GM21423 (cell line): ENCODE measurements around the gene NAB2.
"Not testable (repeated sequence)": the region's sequence is repeated elsewhere in the genome, so short reads cannot be mapped to it uniquely, and the experiment has no call there.

ENCODE experiments used
- ATAC-seq: cut with Tn5 transposase; IDR thresholded peaks from one replicate; pipeline ENCODE4 v1.9.1; 2021; ENCODE audit warnings: mild to moderate bottlenecking, moderate library complexity; ENCODE audit not compliant: unreplicated experiment

The NAB2 gene

GRCh38 chr12:57088354-57089270 is at the start of gene NAB2:
Gene NAB2 (plus strand): TSS chr12:57089114. CDS start chr12:57089272, 158 bp downstream.
- ATAC-seq = peak; percentile 61

GRCh38 chr12:57040211-57040610 is 48.7 kb upstream of the NAB2 start:
- no peak for ATAC-seq

- ATAC-seq = no peak
These were observed 48.2 kb upstream of the NAB2 start for GRCh38 chr12:57040750-57041149.

- no peak for ATAC-seq
These were observed 46.2 kb upstream of the NAB2 start for GRCh38 chr12:57042695-57043094.

GRCh38 chr12:57044468-57044867 is 44.4 kb upstream of the NAB2 start:
- ATAC-seq = no peak

- no peak for ATAC-seq
These were observed 44.0 kb upstream of the NAB2 start for GRCh38 chr12:57044889-57045288.

- no peak for ATAC-seq
These were observed 42.7 kb upstream of the NAB2 start for GRCh38 chr12:57046086-57046791.

- ATAC-seq = no peak
These were observed 41.7 kb upstream of the NAB2 start for GRCh38 chr12:57046947-57047890.

GRCh38 chr12:57047981-57048380 is 40.9 kb upstream of the NAB2 start:
- no peak for ATAC-seq

- no peak for ATAC-seq
These were observed 40.3 kb upstream of the NAB2 start for GRCh38 chr12:57048423-57049118.

- no peak for ATAC-seq
These were observed 39.8 kb upstream of the NAB2 start for GRCh38 chr12:57049119-57049446.

GRCh38 chr12:57049890-57050289 is 39.0 kb upstream of the NAB2 start, which contains the start of gene MYO1A:
Gene MYO1A (minus strand): TSS chr12:57050129. CDS start chr12:57048323, 1,806 bp downstream.
- ATAC-seq = no peak

- no peak for ATAC-seq
These were observed 37.9 kb upstream of the NAB2 start for GRCh38 chr12:57051011-57051410.

- ATAC-seq = not testable (repeated sequence)
These were observed 35.8 kb upstream of the NAB2 start for GRCh38 chr12:57053146-57053545.

- ATAC-seq = not testable (repeated sequence)
These were observed 35.0 kb upstream of the NAB2 start for GRCh38 chr12:57053901-57054300.

- ATAC-seq = no peak
These were observed 33.1 kb upstream of the NAB2 start for GRCh38 chr12:57055824-57056223.

- no peak for ATAC-seq
These were observed 31.7 kb upstream of the NAB2 start for GRCh38 chr12:57057067-57057751.

- no peak for ATAC-seq
These were observed 30.5 kb upstream of the NAB2 start for GRCh38 chr12:57058454-57058853.

GRCh38 chr12:57063991-57064685 is 24.8 kb upstream of the NAB2 start:
- ATAC-seq = peak; percentile 83
